Neural crest cell (in vitro differentiated cells): Measurements from ENCODE around the gene TACSTD2. TPM values are rescaled to one million over a fixed set of nuclear protein-coding genes. Genes with fewer than 3 reads are reported as not detected.
"Not testable (repeated sequence)": the region's sequence is repeated elsewhere in the genome, so short reads cannot be mapped to it uniquely, and the experiment has no call there.

Experiments used
- DNase-seq: peaks from one replicate; pipeline ENCODE4 v3.0.0; 2021; ENCODE audit warnings: low read depth, mixed read lengths, low spot score
- H3K27ac Mint-ChIP-seq: one replicate; pipeline ENCODE4 v1.8.0; 2021; ENCODE audit warnings: mild to moderate bottlenecking, mixed read lengths; ENCODE audit not compliant: unreplicated experiment
- H3K27me3 Mint-ChIP-seq: 2 replicates; pipeline ENCODE4 v1.8.0; 2021; ENCODE audit warnings: low read depth, mild to moderate bottlenecking, mixed read lengths
- H3K36me3 Mint-ChIP-seq: 2 replicates; pipeline ENCODE4 v1.8.0; 2021; ENCODE audit warnings: low read depth, mild to moderate bottlenecking, mixed read lengths
- H3K4me1 Mint-ChIP-seq: 2 replicates; pipeline ENCODE4 v1.8.0; 2021; ENCODE audit warnings: mixed read lengths
- H3K4me3 Mint-ChIP-seq: one replicate; pipeline ENCODE4 v1.8.0; 2021; ENCODE audit warnings: mild to moderate bottlenecking, mixed read lengths
- H3K9me3 Mint-ChIP-seq: 2 replicates; pipeline ENCODE4 v1.8.0; 2021; ENCODE audit warnings: mixed read lengths
- CTCF ChIP-seq: fragments of 200-600 bp; sonication (generic); conservative IDR thresholded peaks from 2 replicates; pipeline ENCODE4 v1.5.0; 2021; ENCODE audit warnings: antibody characterized with exemption, mild to moderate bottlenecking
- total RNA-seq: library from RNA; stranded (reverse); gene quantifications from 2 replicates; pipeline ENCODE4 v1.2.1, GENCODE V29; 2021

The TACSTD2 gene
- total RNA-seq, 1 donor from 2014 or later, result not detected

- peaks cover 17% of the 10 kb centered on the region for H3K9me3 Mint-ChIP-seq
- DNase-seq, result no peak
- H3K27ac Mint-ChIP-seq, result no peak overlapping the region
- H3K4me3 Mint-ChIP-seq, result no peak overlapping the region
- H3K4me1 Mint-ChIP-seq, result no peaks in the 10 kb centered on the region
- H3K27me3 Mint-ChIP-seq, result no peaks in the 10 kb centered on the region
- H3K36me3 Mint-ChIP-seq, result peaks cover 8% of the 10 kb centered on the region
- TF ChIP-seq CTCF, result no peak
Observed at GRCh38 chr1:58608945-58609344, 31.9 kb upstream of the TACSTD2 start.

DNA sequence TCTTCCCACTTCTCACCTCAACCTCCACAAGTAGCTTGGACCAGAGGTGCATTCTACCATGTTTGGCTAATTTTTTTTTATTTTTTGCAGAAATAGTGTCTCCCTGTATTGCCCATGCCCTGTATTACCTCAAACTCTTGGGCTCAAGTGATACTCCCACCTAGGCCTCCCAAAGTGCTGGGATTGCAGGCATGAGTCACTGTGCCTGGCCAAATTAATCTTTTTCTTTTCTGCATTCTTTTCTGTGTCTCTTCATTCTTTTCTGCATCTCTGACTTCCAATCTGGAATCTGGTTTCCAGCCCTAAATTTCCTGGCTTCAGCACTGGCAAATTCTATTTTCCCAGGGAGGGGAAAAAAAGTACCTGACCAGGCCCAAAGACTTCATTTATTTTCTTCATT is 31.2 kb upstream of the TACSTD2 start:
- no peaks in the 10 kb centered on the region for H3K27me3 Mint-ChIP-seq
- no peak overlapping the region for H3K27ac Mint-ChIP-seq
- no peak for TF ChIP-seq CTCF
- no peak overlapping the region for H3K4me3 Mint-ChIP-seq
- no peaks in the 10 kb centered on the region for H3K4me1 Mint-ChIP-seq
- peaks cover 8% of the 10 kb centered on the region for H3K36me3 Mint-ChIP-seq
- peaks cover 18% of the 10 kb centered on the region for H3K9me3 Mint-ChIP-seq
- no peak for DNase-seq

- no peak for DNase-seq
- Mint-ChIP-seq H3K36me3 (peaks cover 8% of the 10 kb centered on the region), H3K4me3 (no peak overlapping the region), H3K9me3 (peaks cover 20% of the 10 kb centered on the region), H3K27me3 (no peaks in the 10 kb centered on the region), H3K4me1 (no peaks in the 10 kb centered on the region), H3K27ac (no peak overlapping the region)
- TF ChIP-seq CTCF, result no peak
Observed at GRCh38 chr1:58607391-58607790, 30.3 kb upstream of the TACSTD2 start.

GRCh38 chr1:58601921-58602320 is 24.9 kb upstream of the TACSTD2 start:
- H3K9me3 Mint-ChIP-seq, result peaks cover 21% of the 10 kb centered on the region
- not testable (repeated sequence) for H3K27me3 Mint-ChIP-seq, H3K36me3 Mint-ChIP-seq, H3K4me1 Mint-ChIP-seq, DNase-seq, H3K4me3 Mint-ChIP-seq, H3K27ac Mint-ChIP-seq

DNA sequence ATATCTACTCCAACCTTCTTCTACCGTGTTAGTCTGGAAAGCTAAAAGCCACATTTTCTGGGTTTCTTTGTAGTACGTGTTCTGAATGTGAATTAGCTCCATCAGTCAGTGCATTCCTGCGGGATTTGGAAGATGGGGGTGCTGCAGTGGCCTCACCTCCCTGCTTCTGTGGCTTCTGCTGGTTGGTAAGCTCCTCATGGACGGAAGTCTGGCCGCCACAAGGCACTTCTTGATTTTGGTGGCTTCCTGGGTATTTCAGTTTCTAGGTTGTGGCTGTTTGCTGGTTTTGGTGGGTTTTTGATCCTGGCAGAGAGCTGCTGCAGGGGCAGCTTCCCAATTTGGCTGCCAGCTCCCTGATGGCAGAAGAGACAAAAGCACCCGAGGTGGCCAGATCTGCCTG is 20.9 kb upstream of the TACSTD2 start:
- Mint-ChIP-seq H3K27ac (peak overlapping the region; percentile 25), H3K36me3 (peaks cover 3% of the 10 kb centered on the region)

GRCh38 chr1:58597076-58597475 is 20.0 kb upstream of the TACSTD2 start:
- H3K27ac Mint-ChIP-seq, result no peak overlapping the region
- TF ChIP-seq CTCF, result no peak
- H3K4me1 Mint-ChIP-seq, result no peaks in the 10 kb centered on the region

More for the DNA sequence above, 20.9 kb upstream of the TACSTD2 start:
- H3K9me3 Mint-ChIP-seq, result peaks cover 11% of the 10 kb centered on the region
- no peak for TF ChIP-seq CTCF
- peaks cover 2% of the 10 kb centered on the region for H3K27me3 Mint-ChIP-seq
- no peaks in the 10 kb centered on the region for H3K4me1 Mint-ChIP-seq
- no peak overlapping the region for H3K4me3 Mint-ChIP-seq
- no peak for DNase-seq

More at GRCh38 chr1:58597076-58597475, 20.0 kb upstream of the TACSTD2 start:
- Mint-ChIP-seq H3K4me3 (no peak overlapping the region), H3K27me3 (peaks cover 2% of the 10 kb centered on the region), H3K36me3 (peaks cover 3% of the 10 kb centered on the region), H3K9me3 (peaks cover 7% of the 10 kb centered on the region)
- no peak for DNase-seq
